H1 (cell line): Measurements from ENCODE around the gene ITGA5. TPM values are rescaled to one million over a fixed set of nuclear protein-coding genes. Genes with fewer than 3 reads are reported as not detected.

Source experiments
- CTCF ChIA-PET: fragments of 300-600 bp; sonication (Branson Sonifier 250); formaldehyde crosslinking; loops from one replicate; lab custom pipeline; 2021; ENCODE audit not compliant: partially characterized antibody; lab: Charles Lee
- POLR2A ChIA-PET: fragments of 300-600 bp; sonication (Branson Sonifier 250); formaldehyde crosslinking; loops from one replicate; lab custom pipeline; 2021; ENCODE audit warnings: inconsistent platforms; ENCODE audit not compliant: partially characterized antibody; lab: Charles Lee
- DNase-seq, 2 experiments: peaks; one replicate each; pipeline versions ENCODE4 v3.0.0 to v3.0.0-alpha.2; 2010 to 2022; ENCODE audit warnings: low spot score in 2 of 2, low read depth in 1 of 2, mixed read lengths in 1 of 2
- FAIRE-seq: peaks from 2 replicates; lab custom pipeline; 2011; peaks lifted over from hg19 to GRCh38; lab: Jason Lieb, UNC
- H2AFZ ChIP-seq: 2 replicates; pipeline ENCODE4 v1.8.1; 2012; ENCODE audit warnings: low read length, inconsistent platforms
- H2AK5ac ChIP-seq: 2 replicates; pipeline ENCODE4 v1.6.1; 2013; ENCODE audit warnings: low read depth, low read length
- H2BK120ac ChIP-seq: replicated peaks from 2 replicates; pipeline ENCODE3; 2013; ENCODE audit warnings: low read depth, low read length, inconsistent platforms
- H2BK12ac ChIP-seq: 2 replicates; pipeline ENCODE4 v1.6.1; 2013; ENCODE audit warnings: low read depth, low read length
- H2BK15ac ChIP-seq: 2 replicates; pipeline ENCODE4 v1.6.1; 2013; ENCODE audit warnings: low read length
- H2BK20ac ChIP-seq: 2 replicates; pipeline ENCODE4 v1.6.1; 2013; ENCODE audit warnings: low read length
- H2BK5ac ChIP-seq: 2 replicates; pipeline ENCODE4 v1.6.1; 2013; ENCODE audit warnings: low read depth, low read length
- H3K14ac ChIP-seq: 2 replicates; pipeline ENCODE4 v1.6.1; 2013; ENCODE audit warnings: inconsistent platforms; ENCODE audit not compliant: insufficient read length
- H3K18ac ChIP-seq: 2 replicates; pipeline ENCODE4 v1.6.1; 2013; ENCODE audit warnings: low read length; ENCODE audit errors: extremely low read depth
- H3K23ac ChIP-seq: 2 replicates; pipeline ENCODE4 v1.6.1; 2013; ENCODE audit warnings: inconsistent platforms; ENCODE audit not compliant: insufficient read length
- H3K23me2 ChIP-seq: 2 replicates; pipeline ENCODE4 v1.6.1; 2013; ENCODE audit warnings: low read depth, low read length
- H3K27ac ChIP-seq: 2 replicates; pipeline ENCODE4 v1.6.1; 2011; ENCODE audit warnings: low read depth, low read length, inconsistent platforms
- H3K27me3 ChIP-seq, 4 experiments: replicated peaks in 1 of 4; 1 replicate in 1 of 4; 2 replicates in 3 of 4; pipeline versions ENCODE4 v1.6.1 to v1.8.1; 2011 to 2013; ENCODE audit warnings: low read length in 3 of 4, mild to moderate bottlenecking in 3 of 4, inconsistent platforms in 2 of 4, mixed read lengths in 2 of 4, moderate library complexity in 1 of 4; ENCODE audit not compliant: control insufficient read depth in 3 of 4, insufficient read depth in 3 of 4; ENCODE audit errors: extremely low read depth in 1 of 4
- H3K36me3 ChIP-seq, 4 experiments: 2 replicates each; pipeline versions ENCODE4 v1.6.1 to v1.8.1; 2011 to 2013; ENCODE audit warnings: mild to moderate bottlenecking in 4 of 4, low read length in 3 of 4, moderate library complexity in 2 of 4, control low read depth in 1 of 4, inconsistent platforms in 1 of 4; ENCODE audit not compliant: insufficient read depth in 4 of 4, control insufficient read depth in 2 of 4
- H3K4ac ChIP-seq: replicated peaks from 2 replicates; pipeline ENCODE3; 2013; ENCODE audit warnings: low read length, low read depth, mixed read lengths, inconsistent platforms; ENCODE audit not compliant: insufficient read length
- H3K4me1 ChIP-seq, 4 experiments: replicated peaks in 1 of 4; 1 replicate in 1 of 4; 2 replicates in 3 of 4; pipeline versions ENCODE4 v1.6.1 to v1.8.1; 2011 to 2013; ENCODE audit warnings: low read length in 3 of 4, inconsistent platforms in 2 of 4, mixed read lengths in 1 of 4; ENCODE audit not compliant: insufficient read depth in 4 of 4, control insufficient read depth in 3 of 4
- H3K4me2 ChIP-seq, 2 experiments: 2 replicates each; pipeline versions ENCODE4 v1.6.1 to v1.8.1; 2011 to 2013; ENCODE audit warnings: low read depth in 2 of 2, low read length in 2 of 2, control low read depth in 1 of 2, inconsistent platforms in 1 of 2, mild to moderate bottlenecking in 1 of 2; ENCODE audit not compliant: insufficient read depth in 1 of 2
- H3K4me3 ChIP-seq, 4 experiments: fragments of 200-600, 300-600 bp in 1 of 4; sonication (generic), shearing (Covaris generic), sonication (Bioruptor Twin) in 1 of 4; 2 replicates each; pipeline versions ENCODE4 v1.5.1 to v1.8.1; 2011 to 2016; ENCODE audit warnings: low read length in 4 of 4, low read depth in 3 of 4, control low read depth in 2 of 4, inconsistent platforms in 2 of 4, mild to moderate bottlenecking in 2 of 4, mixed read lengths in 1 of 4, moderate library complexity in 1 of 4; ENCODE audit not compliant: insufficient read depth in 2 of 4; ENCODE audit errors: extremely low read depth in 1 of 4
- H3K56ac ChIP-seq: replicated peaks from 2 replicates; pipeline ENCODE3; 2013; ENCODE audit warnings: low read depth, mild to moderate bottlenecking, mixed read lengths, low read length, inconsistent platforms; ENCODE audit not compliant: insufficient read length
- H3K79me1 ChIP-seq: 2 replicates; pipeline ENCODE4 v1.6.1; 2013; ENCODE audit warnings: low read depth, low read length, control low read depth
- H3K79me2 ChIP-seq, 2 experiments: 2 replicates each; pipeline versions ENCODE4 v1.6.1 to v1.8.1; 2012 to 2013; ENCODE audit warnings: low read length in 2 of 2, mild to moderate bottlenecking in 2 of 2, inconsistent platforms in 1 of 2; ENCODE audit not compliant: insufficient read depth in 2 of 2, control insufficient read depth in 1 of 2
- H3K9ac ChIP-seq, 4 experiments: replicated peaks in 1 of 4; 1 replicate in 1 of 4; 2 replicates in 3 of 4; pipeline versions ENCODE4 v1.6.1 to v1.8.1; 2011 to 2013; ENCODE audit warnings: low read depth in 3 of 4, low read length in 3 of 4, control low read depth in 2 of 4, mild to moderate bottlenecking in 2 of 4, moderate library complexity in 2 of 4, inconsistent platforms in 1 of 4; ENCODE audit errors: extremely low read depth in 1 of 4
- H3K9me3 ChIP-seq, 2 experiments: 2 replicates each; pipeline versions ENCODE4 v1.6.1 to v1.8.1; 2012 to 2013; ENCODE audit warnings: mild to moderate bottlenecking in 2 of 2, moderate library complexity in 2 of 2, control low read depth in 1 of 2, inconsistent platforms in 1 of 2, low read depth in 1 of 2, low read length in 1 of 2, mixed read lengths in 1 of 2; ENCODE audit not compliant: insufficient read depth in 2 of 2
- H4K20me1 ChIP-seq, 2 experiments: replicated peaks in 1 of 2; 2 replicates each; pipeline versions ENCODE3 to v1.8.1; 2011 to 2013; ENCODE audit warnings: inconsistent platforms in 2 of 2, low read length in 2 of 2, mild to moderate bottlenecking in 1 of 2; ENCODE audit not compliant: insufficient read depth in 2 of 2, control insufficient read depth in 1 of 2
- H4K5ac ChIP-seq: 2 replicates; pipeline ENCODE4 v1.6.1; 2013; ENCODE audit warnings: low read length, low read depth, mixed read lengths, inconsistent platforms; ENCODE audit not compliant: insufficient read length
- H4K8ac ChIP-seq: 2 replicates; pipeline ENCODE4 v1.8.0; 2013; ENCODE audit warnings: mild to moderate bottlenecking, moderate library complexity, low read length, inconsistent platforms; ENCODE audit not compliant: insufficient read depth; ENCODE audit errors: extremely low read depth
- H4K91ac ChIP-seq: replicated peaks from 2 replicates; pipeline ENCODE3; 2013; ENCODE audit warnings: low read length, mixed read lengths, inconsistent platforms; ENCODE audit not compliant: insufficient read length
- BACH1 ChIP-seq: IDR thresholded peaks from 2 replicates; pipeline ENCODE4 v1.6.1; 2012; ENCODE audit warnings: low read length, improper control_type of control experiment
- BCL11A ChIP-seq, 2 experiments: IDR thresholded peaks; one replicate each; pipeline ENCODE4 v1.6.1; 2011; ENCODE audit warnings: low read depth in 2 of 2, low read length in 2 of 2, mild to moderate bottlenecking in 2 of 2
- GTF2F1 ChIP-seq: IDR thresholded peaks from 2 replicates; pipeline ENCODE4 v1.6.1; 2012; ENCODE audit warnings: low read depth, low read length, improper control_type of control experiment, borderline replicate concordance
- RAD21 ChIP-seq, 2 experiments: IDR thresholded peaks in 1 of 2; conservative IDR thresholded peaks in 1 of 2; 2 replicates each; pipeline ENCODE4 v1.6.1; 2011; ENCODE audit warnings: low read depth in 2 of 2, low read length in 2 of 2, improper control_type of control experiment in 1 of 2, inconsistent platforms in 1 of 2, mild to moderate bottlenecking in 1 of 2, moderate library complexity in 1 of 2
- RXRA ChIP-seq: IDR thresholded peaks from 2 replicates; pipeline ENCODE4 v1.6.1; 2011; ENCODE audit warnings: low read depth, mild to moderate bottlenecking, low read length, moderate library complexity; ENCODE audit not compliant: insufficient read depth
- TCF12 ChIP-seq: IDR thresholded peaks from 2 replicates; pipeline ENCODE4 v1.6.1; 2011; ENCODE audit warnings: low read depth, mild to moderate bottlenecking, low read length
- WGBS, 2 experiments: shearing (Covaris generic) in 1 of 2; methylation state at CpG; one replicate each; pipeline versions ENCODE4 v1.1.6 to v1.1.7; 2013 to 2015; ENCODE audit warnings: low lambda C conversion rate in 2 of 2, mixed read lengths in 2 of 2, inconsistent platforms in 1 of 2, low coverage in 1 of 2, missing lambda C conversion rate in 1 of 2; ENCODE audit not compliant: insufficient replicate concordance in 2 of 2, insufficient coverage in 1 of 2, insufficient read length in 1 of 2; ENCODE audit errors: extremely low coverage in 1 of 2, missing lambda C conversion rate in 1 of 2; 5-methylcytosine and 5-hydroxymethylcytosine counted together
- polyA plus RNA-seq, 7 experiments: library from polyadenylated mRNA; depleted of rRNA in 3 of 7; stranded (reverse) in 5 of 7; unstranded in 2 of 7; fragments of >200 nt in 5 of 7; fragments of 200-250 nt in 2 of 7; gene quantifications; 1 replicate in 5 of 7; 2 replicates in 1 of 7; 4 replicates in 1 of 7; pipeline versions ENCODE4 v1.2.1 to v1.2.3, GENCODE V29; 2011 to 2013; ENCODE audit warnings: missing spikeins in 2 of 7, mixed read lengths in 2 of 7
- total RNA-seq: library from RNA; stranded (reverse); fragmentation: NEBNext Ultra II Directional; extraction: Animal tissue kit (Norgen Biotek cat#: 25700); gene quantifications from 2 replicates; pipeline ENCODE4 v1.2.1, GENCODE V29; 2021
- TF ChIP-seq, protein P1 (sequence below): IDR thresholded peaks from 2 replicates; pipeline ENCODE4 v1.6.1; 2011; ENCODE audit warnings: low read length, improper control_type of control experiment

The ITGA5 gene
- total and polyA plus RNA-seq, 2 of the 8 experiments (the other 6 are each of a cell fraction or from before 2014, with no cell fraction given), result 11.6 to 19.4 TPM

GRCh38 chr12:54438517-54438916 is 19.5 kb upstream of the ITGA5 start:
- Histone ChIP-seq H3K14ac (no peak overlapping the region), H3K23ac (no peak overlapping the region), H2BK120ac (no peak overlapping the region), H2AK5ac (no peak overlapping the region), H4K8ac (no peak overlapping the region), H2BK15ac (no peak overlapping the region), H3K27ac (no peak overlapping the region), H3K79me2 (no peaks in the 10 kb centered on the region), H3K4me3 (no peak overlapping the region), H3K56ac (no peak overlapping the region), H3K9me3 (no peaks in the 10 kb centered on the region), H2BK5ac (no peak overlapping the region), H3K4me2 (no peak overlapping the region), H4K5ac (no peak overlapping the region), H3K9ac (no peak overlapping the region), H3K18ac (no peak overlapping the region), H3K79me1 (no peaks in the 10 kb centered on the region), H3K23me2 (no peaks in the 10 kb centered on the region), H2BK12ac (no peak overlapping the region), H3K4me1 (no peaks in the 10 kb centered on the region)
- DNase-seq (no peak), FAIRE-seq (no peak)
- CTCF ChIA-PET, result interaction anchor here (0.6 to 26.1 kb wide), 20 partner anchors 11 to 453 kb away, joined by 3 to 742 read pairs (median 10); partner anchors contain the start of genes ITGA5 and ZNF385A
- WGBS, 2 experiments, result 87% methylated on average over 1 of the region's 1 CpG; no CpG with 5 or more reads in 1 of the 2 experiments
- TF ChIP-seq RAD21 (IDR thresholded peaks at IDR 0.05 in 1 of 2, conservative IDR thresholded peaks at IDR 0.05 in 1 of 2; ENCODE audit: low read depth in 2 of 2, low read length in 2 of 2), result no peak
- no peak for TF ChIP-seq BACH1
- TF ChIP-seq RXRA, result no peak
- TF ChIP-seq, protein P1, sequence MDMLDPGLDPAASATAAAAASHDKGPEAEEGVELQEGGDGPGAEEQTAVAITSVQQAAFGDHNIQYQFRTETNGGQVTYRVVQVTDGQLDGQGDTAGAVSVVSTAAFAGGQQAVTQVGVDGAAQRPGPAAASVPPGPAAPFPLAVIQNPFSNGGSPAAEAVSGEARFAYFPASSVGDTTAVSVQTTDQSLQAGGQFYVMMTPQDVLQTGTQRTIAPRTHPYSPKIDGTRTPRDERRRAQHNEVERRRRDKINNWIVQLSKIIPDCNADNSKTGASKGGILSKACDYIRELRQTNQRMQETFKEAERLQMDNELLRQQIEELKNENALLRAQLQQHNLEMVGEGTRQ, result no peak
- no peak for TF ChIP-seq GTF2F1
- TF ChIP-seq TCF12, result no peak
- TF ChIP-seq BCL11A (IDR thresholded peaks at IDR 0.05; ENCODE audit: low read depth in 2 of 2, low read length in 2 of 2), result no peak
- TF ChIP-seq, all 59 proteins: peak for 0
- POLR2A ChIA-PET, result interaction anchor here (0.8 to 1.2 kb wide), 4 partner anchors 18 to 152 kb away, joined by 3 to 4 read pairs (median 3); no protein-coding TSS in a partner anchor
- H3K4ac ChIP-seq, result no peak overlapping the region
- H4K91ac ChIP-seq, result no peak overlapping the region
- H4K20me1 ChIP-seq, result no peaks in the 10 kb centered on the region
- no peaks in the 10 kb centered on the region for H3K36me3 ChIP-seq
- no peak overlapping the region for H2BK20ac ChIP-seq
- H3K27me3 ChIP-seq, result peaks cover 0 to 11% (median 5%) of the 10 kb centered on the region in 4 experiments; a peak in 4 of 7 replicates
- H2AFZ ChIP-seq, result no peak overlapping the region
